Measurements from ENCODE around the gene GSK3A.
A peak's percentile ranks its signal among the peaks of the same experiment; 100 is the strongest.

Gene GSK3A

GRCh38 chr19:42229301-42229854 is 13.0 kb downstream of the GSK3A start:
- DNase-seq (ENCODE audit: extremely low read depth in 1 of 2, low read depth in 1 of 2) = no peak

GRCh38 chr19:42228641-42229040 is 13.8 kb downstream of the GSK3A start:
- DNase-seq (ENCODE audit: extremely low read depth in 1 of 2, low read depth in 1 of 2) = no peak

GRCh38 chr19:42226886-42227285 is 15.5 kb downstream of the GSK3A start:
- DNase-seq (ENCODE audit: extremely low read depth in 1 of 2, low read depth in 1 of 2) = no peak

- DNase-seq (ENCODE audit: extremely low read depth in 1 of 2, low read depth in 1 of 2) = no peak
These were observed 16.6 kb downstream of the GSK3A start for GRCh38 chr19:42225718-42226292.

- DNase-seq (ENCODE audit: extremely low read depth in 1 of 2, low read depth in 1 of 2) = no peak
These were observed 17.3 kb downstream of the GSK3A start for GRCh38 chr19:42224940-42225717.

- no peak for DNase-seq (ENCODE audit: extremely low read depth in 1 of 2, low read depth in 1 of 2)
These were observed 21.7 kb downstream of the GSK3A start for GRCh38 chr19:42220751-42221097.

GRCh38 chr19:42219812-42220750 is 22.3 kb downstream of the GSK3A start, which contains the start of gene ZNF526:
TSS of gene ZNF526 (plus strand) at chr19:42220312. CDS start at chr19:42224404, 4,092 bp downstream.
- DNase-seq (ENCODE audit: extremely low read depth in 1 of 2, low read depth in 1 of 2) = peak; percentile 86 to 90

- peak; percentile 98 to 100 for DNase-seq (ENCODE audit: extremely low read depth in 1 of 2, low read depth in 1 of 2)
These were observed 24.6 kb downstream of the GSK3A start, which contains the start of gene DEDD2 for GRCh38 chr19:42217520-42218437. TSS of gene DEDD2 (minus strand) at chr19:42217677. CDS start at chr19:42217007, 670 bp downstream.

- no peak for DNase-seq (ENCODE audit: extremely low read depth in 1 of 2, low read depth in 1 of 2)
These were observed 25.5 kb downstream of the GSK3A start for GRCh38 chr19:42216653-42217519.

GRCh38 chr19:42214810-42215485 is 27.5 kb downstream of the GSK3A start:
- DNase-seq (ENCODE audit: extremely low read depth in 1 of 2, low read depth in 1 of 2) = no peak

- no peak for DNase-seq (ENCODE audit: extremely low read depth in 1 of 2, low read depth in 1 of 2)
These were observed 29.5 kb downstream of the GSK3A start for GRCh38 chr19:42212886-42213285.

GRCh38 chr19:42208612-42209011 is 33.8 kb downstream of the GSK3A start:
- no peak for DNase-seq (ENCODE audit: extremely low read depth in 1 of 2, low read depth in 1 of 2)

GRCh38 chr19:42207767-42208271 is 34.6 kb downstream of the GSK3A start:
- DNase-seq (ENCODE audit: extremely low read depth in 1 of 2, low read depth in 1 of 2) = no peak

- no peak for DNase-seq (ENCODE audit: extremely low read depth in 1 of 2, low read depth in 1 of 2)
These were observed 35.3 kb downstream of the GSK3A start for GRCh38 chr19:42206871-42207755.

GRCh38 chr19:42204664-42205063 is 37.7 kb downstream of the GSK3A start:
- no peak for DNase-seq (ENCODE audit: extremely low read depth in 1 of 2, low read depth in 1 of 2)

- DNase-seq (ENCODE audit: extremely low read depth in 1 of 2, low read depth in 1 of 2) = no peak
These were observed 38.7 kb downstream of the GSK3A start for GRCh38 chr19:42203700-42204099.

- no peak for DNase-seq (ENCODE audit: extremely low read depth in 1 of 2, low read depth in 1 of 2)
These were observed 40.0 kb downstream of the GSK3A start for GRCh38 chr19:42202290-42202880.
